Activated gamma-delta T cell treated with Interleukin-2 at 50 U/mL for 16 hours (primary cell): Measurements from ENCODE around the gene BRWD1.
A peak's percentile ranks its signal among the peaks of the same experiment; 100 is the strongest.

ENCODE experiments used
- DNase-seq: peaks from one replicate; pipeline ENCODE4 v3.0.0-alpha.2; 2020

BRWD1 gene

GRCh38 chr21:39196310-39196709 is 117.1 kb downstream of the BRWD1 start:
- DNase-seq, result no peak

DNA sequence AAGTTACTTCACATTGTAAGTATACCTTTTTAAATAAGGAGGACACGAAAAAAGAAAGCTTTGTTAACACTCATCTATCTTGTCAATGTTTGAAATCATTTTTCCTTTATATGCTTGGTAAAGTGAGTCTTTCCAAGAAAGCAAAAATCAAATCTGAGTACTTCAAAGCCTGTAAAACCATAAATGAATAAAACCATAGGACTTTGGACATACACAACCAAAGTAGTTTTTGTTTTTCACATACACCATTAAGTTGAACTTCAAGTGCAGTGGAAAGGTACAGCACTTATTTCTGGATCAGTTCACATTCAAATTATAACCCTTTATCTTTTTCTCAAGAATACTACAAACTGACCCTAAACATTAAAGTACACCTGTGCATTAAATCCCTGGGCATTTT is 120.1 kb downstream of the BRWD1 start:
- DNase-seq, result no peak

GRCh38 chr21:39189857-39190604 is 123.4 kb downstream of the BRWD1 start:
- no peak for DNase-seq

- no peak for DNase-seq
These were observed 124.8 kb downstream of the BRWD1 start for GRCh38 chr21:39188521-39189139.

DNA sequence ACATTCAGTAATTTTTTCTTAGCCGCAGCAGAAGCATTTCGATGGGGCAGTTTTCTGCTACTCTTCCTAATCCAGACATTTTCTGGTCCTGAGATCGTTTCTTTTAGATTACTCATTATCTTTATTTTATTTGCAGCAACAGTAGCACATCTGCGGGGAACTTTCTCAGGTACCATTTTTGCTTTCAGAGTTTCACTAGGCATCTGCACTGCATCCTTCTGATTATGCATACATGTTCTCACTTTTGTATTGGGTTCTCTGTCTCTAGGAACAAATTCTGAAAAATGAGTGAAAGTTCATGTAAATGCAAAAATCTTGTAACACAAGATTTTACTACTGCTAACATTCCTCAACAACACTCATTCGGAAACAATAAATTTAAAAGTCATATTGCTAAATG is 126.3 kb downstream of the BRWD1 start:
- DNase-seq, result no peak

- DNase-seq, result no peak
These were observed 126.8 kb downstream of the BRWD1 start for GRCh38 chr21:39186676-39187075.

DNA sequence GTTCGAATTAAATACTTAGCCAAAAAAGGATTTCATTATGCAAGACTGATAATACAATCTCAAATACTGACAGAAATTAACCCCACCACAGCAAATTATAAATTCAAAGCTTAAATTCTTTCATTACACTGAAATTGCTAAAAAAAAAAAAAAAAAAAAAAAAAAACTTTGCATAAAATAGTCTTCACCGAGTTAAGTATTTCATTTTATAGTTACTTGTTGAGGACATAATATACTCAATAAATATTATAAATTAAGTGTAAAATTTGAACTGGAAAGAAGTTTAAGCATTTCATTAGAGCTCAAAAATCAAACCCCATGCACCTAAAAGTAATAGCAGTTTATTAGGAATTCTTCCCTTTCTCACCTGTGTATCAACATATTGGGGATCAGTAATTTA is 128.3 kb downstream of the BRWD1 start:
- DNase-seq, result no peak

DNA sequence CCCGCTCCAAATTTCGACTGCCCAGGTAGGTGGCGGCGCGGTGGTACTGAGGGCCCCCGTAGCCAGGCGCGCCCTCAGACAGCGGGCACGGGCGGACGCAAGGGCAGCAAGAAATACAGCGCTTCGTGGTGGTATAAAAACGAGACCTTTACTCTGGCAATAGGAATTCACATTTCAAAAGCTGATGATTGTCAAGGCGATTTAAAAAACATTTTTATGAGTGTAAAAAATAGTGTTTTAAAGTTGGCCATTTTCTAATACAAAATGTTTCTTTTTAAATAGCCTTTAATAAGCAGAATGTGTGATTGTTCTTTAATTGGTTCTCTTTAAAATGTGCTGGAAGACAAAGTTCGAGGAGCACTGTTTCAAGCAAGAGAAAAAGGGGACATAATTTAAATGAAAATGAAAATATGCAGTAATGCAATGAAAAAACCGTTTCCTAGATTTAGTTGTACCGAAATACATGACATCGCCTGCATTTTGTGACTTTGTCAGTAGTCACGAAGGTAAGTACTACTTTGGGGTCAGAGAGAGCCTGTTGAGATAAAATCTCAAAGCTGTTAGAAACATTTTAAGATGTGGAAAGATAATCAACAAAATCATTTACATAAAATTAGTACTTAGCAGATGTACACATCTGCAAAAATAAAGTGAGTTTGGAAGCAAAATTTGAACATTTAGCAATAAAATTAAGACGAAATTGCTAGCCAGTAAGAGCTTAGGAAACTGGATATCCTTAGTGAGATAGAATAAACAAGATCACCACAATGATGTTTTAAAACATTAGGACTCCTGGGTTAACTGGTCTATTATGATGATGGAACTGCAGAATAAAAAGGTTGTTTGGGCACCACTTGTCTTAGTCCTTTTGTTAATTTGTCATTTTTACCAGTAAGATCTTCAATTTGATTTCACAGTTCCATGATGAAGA is 129.1 kb downstream of the BRWD1 start:
- no peak for DNase-seq

DNA sequence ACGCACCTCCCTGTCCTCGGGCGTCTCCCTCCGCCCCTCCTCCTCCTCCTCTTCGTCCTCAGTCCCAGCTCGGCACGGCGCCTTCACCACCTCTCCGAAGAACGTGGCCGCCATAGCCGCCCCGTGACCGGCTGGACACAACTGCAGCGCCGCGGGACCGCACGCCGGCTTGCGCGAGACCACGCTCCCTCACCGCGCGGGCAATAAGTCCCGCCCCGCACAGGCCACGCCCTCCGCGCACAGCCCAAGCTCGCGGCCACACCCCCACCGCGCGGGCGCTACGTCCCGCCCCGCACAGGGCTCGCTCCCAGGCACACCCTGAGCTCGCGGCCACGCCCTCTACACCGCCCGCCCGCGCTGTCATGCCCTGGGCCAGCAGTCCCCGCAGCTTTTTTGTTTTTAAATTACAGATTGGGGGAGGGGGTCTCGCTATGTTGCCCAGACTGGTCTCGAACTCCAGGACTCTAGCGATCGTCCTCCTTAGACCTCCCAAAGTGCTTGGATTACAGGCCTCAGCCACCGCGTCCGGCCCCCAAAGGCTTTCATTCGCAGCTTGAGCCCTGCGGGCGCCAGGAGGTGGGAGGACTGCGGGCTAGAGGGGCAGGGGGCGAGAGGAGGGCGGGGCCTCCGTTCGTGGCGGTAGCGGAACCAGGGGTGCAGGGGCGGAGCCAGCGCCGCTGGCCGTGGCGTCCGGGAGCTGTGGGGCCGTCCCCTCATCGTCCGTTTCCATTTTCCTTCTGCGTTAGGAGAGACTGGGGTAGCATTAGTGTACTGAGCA is 130.0 kb downstream of the BRWD1 start, which contains the start of gene PSMG1:
Gene PSMG1 (minus strand): TSS at position 180 of the 778 bp plus-strand sequence. CDS start 66 bp downstream, at position 114.
- peak; percentile 92 for DNase-seq

GRCh38 chr21:39182484-39183271 is 130.8 kb downstream of the BRWD1 start:
- DNase-seq, result no peak

DNA sequence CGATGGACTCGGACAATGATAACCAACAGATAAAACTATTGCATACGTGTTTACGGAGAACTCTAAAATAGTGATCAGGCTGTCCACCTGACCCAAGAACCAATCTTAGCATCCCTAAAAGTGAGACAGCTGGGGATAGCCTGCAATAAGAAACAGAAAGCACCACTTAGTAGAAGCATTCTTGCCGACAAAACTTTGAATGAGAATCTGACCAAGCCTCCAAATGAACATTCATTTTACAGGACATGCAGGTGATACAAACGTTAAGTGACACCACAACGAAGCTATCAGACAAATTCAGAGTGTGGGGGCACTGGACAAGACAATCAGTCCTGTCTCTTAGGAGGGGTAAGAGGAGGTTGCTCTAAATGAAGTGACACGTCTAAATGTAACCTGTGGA is 131.4 kb downstream of the BRWD1 start:
- DNase-seq, result no peak

- no peak for DNase-seq
These were observed 132.1 kb downstream of the BRWD1 start for GRCh38 chr21:39181205-39181818.

DNA sequence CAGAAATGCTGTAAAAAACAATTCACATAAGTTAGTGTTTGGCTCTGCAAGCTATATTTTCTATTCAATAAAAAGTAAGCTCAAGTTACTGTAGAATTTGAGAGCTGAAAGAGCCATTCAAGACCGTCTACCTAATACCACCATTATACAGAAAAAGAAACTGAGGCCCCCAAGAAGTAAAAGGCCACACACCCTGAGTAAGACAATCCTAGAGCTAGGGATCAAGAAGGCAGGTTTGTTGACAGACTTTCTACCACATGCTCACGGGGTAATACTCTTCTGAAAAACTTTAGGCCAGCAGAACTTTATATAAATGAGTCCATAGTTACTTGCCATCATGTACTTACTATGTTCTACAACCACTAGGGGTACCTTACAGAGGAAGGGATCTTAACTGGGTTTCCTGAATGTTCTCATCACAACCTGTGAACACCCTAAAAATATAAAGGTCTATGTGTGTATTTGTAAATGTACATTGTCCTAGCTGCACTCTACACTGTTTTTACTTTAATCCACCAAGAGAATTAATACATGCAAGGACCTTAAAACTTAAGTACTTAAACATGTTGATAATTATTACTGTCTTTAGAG is 132.9 kb downstream of the BRWD1 start:
- no peak for DNase-seq

DNA sequence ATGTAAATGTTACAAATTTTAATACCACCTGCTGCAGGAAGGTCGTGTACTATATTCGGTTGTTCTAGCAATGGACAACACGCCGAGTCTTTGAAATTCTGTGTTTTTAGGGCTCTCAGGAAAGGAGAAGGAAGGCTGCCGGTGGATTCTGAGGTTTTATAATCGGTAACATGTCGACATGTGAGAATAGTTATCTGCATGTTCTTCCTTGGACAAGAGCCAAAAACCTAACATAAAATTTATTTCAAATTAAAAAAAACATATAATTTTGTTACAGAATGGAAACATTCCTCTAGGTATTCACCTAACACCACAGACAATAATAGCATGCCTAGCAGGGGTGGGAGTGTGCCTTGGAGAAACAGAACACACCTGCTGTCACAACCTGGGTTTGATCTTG is 135.0 kb downstream of the BRWD1 start:
- no peak for DNase-seq

DNA sequence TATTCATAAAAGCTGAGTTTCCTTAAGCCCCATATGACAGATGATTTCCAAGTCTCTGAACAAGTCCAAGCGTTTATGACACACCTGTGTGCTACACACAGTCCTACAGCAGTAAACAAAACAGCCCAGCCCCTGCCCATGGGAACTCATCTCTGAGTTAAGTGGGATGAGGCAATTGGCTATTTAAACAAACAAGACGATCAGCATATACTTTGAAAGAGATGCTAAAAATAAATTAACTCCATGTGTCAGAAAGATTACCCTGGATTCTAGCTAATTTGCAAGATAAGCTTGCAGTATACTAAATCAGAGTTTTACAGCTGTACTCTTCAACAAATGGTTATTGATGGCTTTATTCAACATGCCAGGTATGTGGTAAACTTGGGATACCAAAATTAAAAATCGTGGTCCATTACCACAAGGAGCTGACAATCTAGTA is 137.1 kb downstream of the BRWD1 start:
- no peak for DNase-seq

GRCh38 chr21:39175665-39176064 is 137.8 kb downstream of the BRWD1 start:
- DNase-seq, result no peak

DNA sequence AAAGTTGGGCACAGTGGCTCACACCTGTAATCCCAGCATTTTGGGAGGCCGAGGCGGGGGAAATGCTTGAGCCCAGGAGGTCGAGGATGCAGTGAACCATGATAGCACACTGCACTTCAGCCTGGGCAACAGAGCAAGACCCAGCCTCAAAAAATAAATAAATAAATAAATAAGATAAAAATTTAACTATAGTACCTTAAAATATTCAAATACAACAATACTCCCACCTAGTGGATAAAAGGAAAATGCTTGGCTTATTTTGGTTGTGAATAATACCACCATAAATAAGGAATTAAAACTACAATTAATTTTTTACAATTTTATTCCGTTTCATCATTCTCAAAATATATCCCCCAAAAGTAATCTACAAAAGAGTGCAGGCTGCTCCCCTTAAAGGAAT is 138.3 kb downstream of the BRWD1 start:
- DNase-seq, result no peak

DNA sequence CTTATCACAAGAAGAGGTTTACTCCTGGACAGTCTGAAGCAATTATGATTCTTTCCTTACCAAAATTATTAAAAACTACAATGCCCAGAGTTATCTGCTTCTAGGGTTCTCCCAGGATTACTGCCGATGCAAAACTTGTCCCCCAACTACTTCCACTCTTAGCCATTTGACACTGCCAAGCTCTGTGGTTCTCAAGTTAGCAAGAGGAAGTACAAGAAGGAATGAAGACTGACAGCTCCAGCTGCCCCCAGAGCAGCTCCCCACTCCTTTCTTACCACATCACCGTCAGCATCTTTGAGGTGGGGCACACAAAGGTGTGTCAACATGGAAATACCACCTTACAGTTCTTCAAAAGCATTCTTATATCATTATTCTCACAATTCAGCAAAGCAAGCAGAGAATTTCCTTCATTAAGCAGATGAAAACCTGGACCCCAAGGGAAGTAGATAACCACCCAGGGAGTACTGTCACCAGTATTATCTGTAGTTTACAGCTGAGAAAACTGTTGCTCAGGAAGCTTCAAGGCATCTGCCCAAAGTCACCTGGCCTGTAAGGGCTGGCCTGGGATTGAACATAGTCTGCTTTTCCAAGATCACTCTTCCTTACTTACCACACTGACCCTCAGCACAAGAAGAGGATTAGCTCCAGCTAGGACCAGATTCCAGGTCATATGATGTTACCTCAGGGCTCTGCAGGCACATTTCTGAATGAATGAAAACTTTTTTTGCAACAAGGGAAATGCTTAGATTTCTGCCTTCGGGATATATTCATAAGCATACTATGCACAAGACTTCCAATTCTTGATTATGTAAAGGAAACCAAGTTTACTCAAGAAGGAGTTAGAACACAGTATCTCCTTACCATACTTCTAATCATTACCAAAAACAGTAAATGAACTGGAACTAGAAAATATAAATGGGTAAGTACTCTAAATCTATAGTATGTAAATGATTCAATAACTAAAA is 139.4 kb downstream of the BRWD1 start:
- no peak for DNase-seq

DNA sequence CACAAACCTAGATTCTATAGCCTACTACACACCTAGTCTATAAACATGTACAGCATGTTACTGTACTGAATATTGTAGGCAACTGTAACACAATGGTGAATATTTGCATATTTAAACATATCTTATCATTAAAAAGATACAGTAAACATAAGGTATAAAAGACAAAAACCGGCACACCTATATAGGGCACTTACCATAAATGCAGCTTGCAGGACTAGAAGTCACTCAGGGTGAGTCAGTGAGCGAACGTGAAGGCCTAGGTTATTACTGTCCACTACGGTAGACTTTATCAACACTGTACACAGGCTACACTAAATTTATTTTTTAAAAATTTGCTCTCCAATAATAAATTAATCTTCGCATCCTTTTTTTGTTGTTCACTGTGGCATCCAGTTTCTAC is 143.5 kb downstream of the BRWD1 start:
- no peak for DNase-seq

GRCh38 chr21:39168800-39169199 is 144.6 kb downstream of the BRWD1 start:
- DNase-seq, result no peak
